Head of caudate nucleus (tissue), 42 donors: Measurements from ENCODE around the gene PRDM16.

Experiments used
- DNase-seq, 42 donors: peaks; one replicate each; pipeline versions ENCODE4 v3.0.0 to v3.0.0-alpha.2; 2020 to 2021; ENCODE audit warnings: mixed read lengths in 7 of 42
- intact Hi-C: fragments of 100-400 bp; cut with DNase I; formaldehyde crosslinking; loops from one replicate; pipeline ENCODE4 v1.15.0; 2022

PRDM16 gene

GRCh38 chr1:3030663-3031381, 38.2 kb upstream of the PRDM16 start:
- intact Hi-C loops: no loop called here
- peak; percentile 25 to 88 (median 73) for DNase-seq

DNA sequence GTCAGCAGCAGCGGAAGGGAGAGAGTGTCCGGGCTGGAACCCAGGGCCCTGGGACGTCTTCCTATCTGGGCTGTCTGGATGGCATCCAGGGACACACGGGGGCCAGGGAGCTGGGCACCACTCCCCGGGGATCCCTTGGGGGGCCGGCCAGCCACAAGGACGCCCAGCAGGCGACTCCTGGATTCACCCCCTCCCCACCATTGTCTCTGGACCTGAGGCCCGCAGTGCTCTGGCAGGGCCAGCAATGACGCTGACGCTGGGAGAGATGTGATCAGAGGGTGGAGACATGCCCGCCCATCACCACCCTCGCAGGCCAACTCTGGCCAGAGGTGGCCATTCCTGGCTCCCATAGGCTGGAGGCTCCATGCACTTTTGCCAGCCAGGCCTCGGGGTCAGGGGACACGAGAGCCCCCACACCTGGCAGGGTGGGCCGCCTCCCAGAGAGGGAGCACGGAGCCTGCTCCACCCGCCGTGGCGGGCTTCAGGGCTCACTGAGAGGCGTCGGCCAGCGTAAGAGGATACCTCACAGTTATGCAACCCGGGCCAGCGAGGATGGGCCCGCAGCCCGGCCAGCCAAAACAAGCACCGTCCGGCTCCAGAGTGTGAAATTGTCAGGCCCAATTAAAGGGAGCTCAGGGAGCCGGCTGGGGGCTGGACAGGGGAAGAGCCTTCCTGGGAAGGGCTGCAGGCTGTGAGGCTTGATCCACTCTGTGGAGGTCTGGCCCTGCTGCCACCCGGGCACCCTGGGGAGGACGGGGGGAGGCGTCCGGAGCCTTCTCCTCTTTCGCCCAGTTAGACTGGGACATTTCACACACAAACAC, 37.4 kb upstream of the PRDM16 start:
- DNase-seq: peak in 31 of 42 donors; percentile 12 to 73 (median 51)
- intact Hi-C loops: no loop called here

DNA sequence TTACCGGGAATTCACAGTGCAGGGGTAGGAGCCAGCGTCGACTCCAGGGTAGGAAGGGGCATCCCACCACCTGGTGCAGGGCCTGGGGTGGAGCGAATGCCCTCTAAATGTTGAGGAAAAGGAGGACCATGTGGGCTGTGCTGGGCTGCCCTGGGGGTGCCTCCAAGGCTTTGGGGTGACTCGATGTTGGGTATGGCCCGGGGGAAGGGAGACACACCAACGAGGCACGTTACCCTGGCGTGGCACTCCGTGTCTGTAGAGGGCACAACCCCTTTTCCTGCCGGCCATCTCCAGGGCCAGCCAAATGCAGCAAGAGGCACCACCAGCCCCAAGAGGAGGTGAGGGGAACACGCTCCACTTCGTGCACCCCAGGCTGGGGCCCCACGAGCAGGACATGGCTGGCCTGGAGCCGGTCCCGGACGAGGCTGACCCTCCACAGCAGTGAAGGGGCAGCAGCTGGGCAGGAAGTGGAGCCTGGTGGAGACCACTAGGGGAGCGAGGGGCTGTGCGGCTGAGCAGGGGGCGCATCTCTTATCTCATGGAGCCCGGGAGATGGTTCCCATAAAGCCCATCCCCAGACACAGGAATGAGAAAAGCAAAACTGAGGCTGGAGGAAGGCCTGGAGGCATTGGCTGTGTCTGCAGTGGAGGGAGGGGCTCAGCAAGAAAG, 36.5 kb upstream of the PRDM16 start:
- intact Hi-C loops: no loop called here
- DNase-seq: peak in 6 of 42 donors; percentile 6 to 42 (median 24)

GRCh38 chr1:3033040-3033789, 35.8 kb upstream of the PRDM16 start:
- DNase-seq: peak in 7 of 42 donors; percentile 3 to 36 (median 14)
- intact Hi-C loops: no loop called here

- peak in 1 of 42 donors; percentile 7 for DNase-seq
- intact Hi-C loops: no loop called here
These were observed 35.3 kb upstream of the PRDM16 start for GRCh38 chr1:3033790-3034090.

GRCh38 chr1:3034162-3034561, 34.8 kb upstream of the PRDM16 start:
- DNase-seq: peak in 3 of 42 donors; percentile 11 to 22 (median 21)
- intact Hi-C loops: no loop called here

DNA sequence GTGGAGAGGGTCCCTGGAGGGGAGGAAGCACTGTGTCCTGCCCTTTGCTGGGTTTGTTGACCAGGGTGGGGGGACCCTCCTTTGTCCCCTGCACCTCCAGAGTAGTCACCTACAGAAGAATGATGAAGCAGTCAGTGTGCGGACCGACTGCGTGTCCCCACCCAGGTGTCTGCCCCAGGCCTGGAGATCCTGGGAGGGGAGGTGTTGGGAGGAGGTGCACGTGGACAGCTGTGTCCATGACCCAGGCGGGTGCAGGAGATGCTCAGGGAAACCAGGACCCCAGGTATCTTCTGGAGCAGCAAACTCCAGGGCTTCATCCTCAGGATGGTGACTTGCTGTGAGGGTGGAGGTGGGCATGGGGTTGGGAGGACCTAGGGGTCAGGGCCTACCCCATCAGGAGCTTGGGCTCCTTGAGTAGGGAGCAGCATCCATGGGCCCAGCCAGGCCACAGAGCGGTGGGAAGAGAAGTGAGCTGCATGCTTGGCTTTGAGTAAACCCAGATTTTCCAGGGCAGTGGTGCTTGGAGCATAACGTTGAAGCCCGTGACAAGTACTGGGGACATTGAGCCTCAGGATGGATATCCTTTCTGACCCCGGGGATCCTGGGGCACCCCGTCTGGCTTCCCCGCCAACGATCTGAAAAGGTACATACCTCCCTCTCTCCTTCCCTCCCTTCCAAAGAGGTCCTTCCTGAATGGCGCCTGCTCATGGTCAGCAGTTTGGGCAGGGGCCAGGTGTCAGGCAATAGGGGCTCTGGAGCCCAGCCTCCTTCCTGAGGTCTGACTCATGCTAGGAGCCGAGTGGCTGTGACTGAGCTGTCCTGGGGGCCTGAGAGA, 34.1 kb upstream of the PRDM16 start:
- intact Hi-C loops: no loop called here
- peak in 6 of 42 donors; percentile 12 to 45 (median 17) for DNase-seq

DNA sequence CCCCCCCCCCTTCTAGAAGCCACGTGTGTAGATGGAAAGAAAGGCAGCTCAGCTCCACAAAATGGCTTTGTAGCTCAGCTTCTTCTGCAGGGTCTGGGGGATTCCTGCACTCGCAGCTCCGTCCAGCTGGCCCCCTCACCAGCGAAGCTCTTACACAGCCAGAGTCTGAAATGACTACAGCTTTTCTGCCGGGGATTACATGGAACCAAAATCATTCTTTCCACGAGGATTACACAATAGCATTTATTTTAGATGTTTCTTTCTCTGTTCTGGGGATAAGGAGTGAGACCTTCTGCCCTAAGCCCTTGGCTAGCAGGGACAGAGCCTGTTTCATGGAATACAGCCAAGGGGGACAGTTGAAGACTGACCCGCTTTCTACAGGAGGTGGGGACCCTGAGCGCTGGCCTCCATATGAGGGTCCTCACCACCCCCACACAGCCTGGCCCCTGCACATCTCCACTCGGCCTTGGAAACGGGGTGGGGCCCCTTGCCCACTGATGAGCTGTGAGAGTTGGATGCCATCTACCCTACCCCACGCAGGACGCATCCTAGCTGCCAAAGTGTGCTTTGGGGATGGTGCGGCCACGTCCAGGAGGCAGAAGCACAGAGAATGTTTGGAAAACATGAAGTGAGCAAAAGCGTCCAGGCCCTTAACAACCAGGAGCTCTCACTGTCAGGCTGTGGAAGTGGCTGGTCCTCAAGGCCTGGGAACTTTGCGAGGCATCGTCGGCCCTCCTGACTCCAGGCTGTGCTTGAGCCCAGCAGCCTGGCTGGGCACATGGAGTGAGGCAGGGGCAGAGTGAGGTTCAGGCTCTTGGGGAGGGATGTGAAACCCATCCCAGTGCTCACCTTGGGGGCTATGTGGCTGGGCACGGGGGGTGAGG, 33.2 kb upstream of the PRDM16 start:
- peak in 5 of 42 donors; percentile 4 to 10 (median 7) for DNase-seq
- intact Hi-C loops: no loop called here

GRCh38 chr1:3036447-3037280, 32.3 kb upstream of the PRDM16 start:
- intact Hi-C loops: no loop called here
- DNase-seq: peak in 6 of 42 donors; percentile 3 to 14 (median 12)

DNA sequence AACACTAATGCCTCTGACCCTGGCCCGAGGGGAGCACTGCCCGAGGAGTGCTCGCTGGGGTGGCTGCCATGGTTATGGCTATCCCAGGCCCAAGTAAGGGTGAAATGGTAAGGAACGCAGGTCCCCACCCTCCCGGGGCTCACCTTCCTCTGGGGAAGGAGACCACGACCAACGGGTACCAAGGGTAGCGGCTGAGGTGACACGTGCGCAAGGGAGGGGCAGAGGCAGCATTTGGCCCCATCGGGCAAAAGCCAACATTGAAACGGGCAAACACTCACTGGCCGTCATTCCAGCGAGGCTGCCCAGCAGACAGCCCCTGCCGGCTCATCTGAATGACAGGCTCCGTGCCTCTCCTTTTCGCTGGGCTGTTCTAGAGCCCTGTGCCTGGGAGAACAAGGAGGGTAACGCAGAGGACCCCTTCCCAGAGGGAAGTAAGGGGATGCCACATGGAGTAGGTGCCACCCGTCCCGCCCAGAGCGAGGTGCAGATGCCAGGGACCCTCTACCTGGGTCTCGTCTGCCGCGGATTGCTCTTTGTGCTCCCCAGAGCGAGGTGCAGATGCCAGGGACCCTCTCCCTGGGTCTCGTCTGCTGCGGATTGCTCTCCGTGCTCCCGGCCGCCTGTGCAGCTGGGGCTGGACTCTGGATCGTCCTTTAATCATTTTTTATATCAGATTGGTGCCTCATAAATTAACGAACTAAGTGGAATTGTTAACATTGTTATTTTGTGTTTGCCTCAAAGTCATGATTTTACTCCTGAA, 31.5 kb upstream of the PRDM16 start:
- intact Hi-C loops: no loop called here

DNA sequence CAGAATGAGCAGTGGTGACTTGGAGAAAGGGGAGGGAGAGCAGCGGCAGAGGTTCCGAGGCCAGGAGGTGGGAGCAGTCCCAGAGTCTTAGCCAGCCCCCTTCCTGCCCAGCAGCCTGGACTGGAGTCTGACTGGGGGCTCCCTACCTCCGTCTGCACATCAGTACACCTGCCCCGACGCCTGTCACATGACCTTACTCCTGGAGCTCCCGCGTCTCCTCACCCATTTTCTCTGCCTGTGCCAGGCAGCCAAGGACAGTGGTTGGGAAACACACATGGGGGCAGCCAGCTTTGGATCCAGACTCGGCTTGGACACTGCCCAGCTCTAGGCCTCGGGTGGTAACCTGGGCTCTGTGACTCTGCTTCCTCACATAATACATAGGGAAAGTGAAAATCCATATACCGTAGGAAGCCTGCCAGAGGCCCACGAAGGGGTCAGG, 30.9 kb upstream of the PRDM16 start:
- intact Hi-C loops: no loop called here
- DNase-seq: peak in 8 of 42 donors; percentile 0 to 19 (median 8)

More for the DNA sequence above, 31.5 kb upstream of the PRDM16 start:
- peak in 7 of 42 donors; percentile 0 to 15 (median 4) for DNase-seq

DNA sequence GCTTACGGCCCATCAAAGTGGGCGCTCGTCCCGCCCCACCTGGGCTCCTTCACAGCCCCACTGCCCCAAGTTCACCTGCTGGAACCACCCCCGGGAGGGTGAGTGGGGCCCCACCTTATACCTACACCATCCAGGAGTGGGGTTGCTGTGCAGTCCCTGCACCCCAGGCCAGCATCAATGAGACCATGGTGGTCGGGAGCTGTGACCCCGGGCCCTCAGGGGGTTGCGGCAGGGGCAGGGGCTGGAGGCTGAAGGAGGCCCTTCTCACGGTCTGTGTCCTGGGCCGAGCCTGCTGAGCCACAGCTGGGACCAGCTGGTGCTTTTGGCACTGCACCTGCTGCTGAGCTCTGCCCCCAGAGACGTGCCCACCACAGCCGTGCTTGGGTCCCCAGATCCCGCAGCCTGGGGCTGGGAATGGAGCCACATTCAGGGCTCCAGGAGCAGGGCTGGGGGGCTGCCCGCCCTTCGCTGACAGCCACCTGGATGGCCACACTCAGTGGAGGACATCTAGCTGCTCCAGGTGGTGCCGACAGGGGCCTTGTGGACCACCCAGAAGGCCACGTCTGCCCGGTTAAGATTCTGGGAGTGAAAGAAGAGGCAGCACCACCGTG, 30.3 kb upstream of the PRDM16 start:
- DNase-seq: peak in 8 of 42 donors; percentile 5 to 36 (median 11)
- intact Hi-C loops: no loop called here

DNA sequence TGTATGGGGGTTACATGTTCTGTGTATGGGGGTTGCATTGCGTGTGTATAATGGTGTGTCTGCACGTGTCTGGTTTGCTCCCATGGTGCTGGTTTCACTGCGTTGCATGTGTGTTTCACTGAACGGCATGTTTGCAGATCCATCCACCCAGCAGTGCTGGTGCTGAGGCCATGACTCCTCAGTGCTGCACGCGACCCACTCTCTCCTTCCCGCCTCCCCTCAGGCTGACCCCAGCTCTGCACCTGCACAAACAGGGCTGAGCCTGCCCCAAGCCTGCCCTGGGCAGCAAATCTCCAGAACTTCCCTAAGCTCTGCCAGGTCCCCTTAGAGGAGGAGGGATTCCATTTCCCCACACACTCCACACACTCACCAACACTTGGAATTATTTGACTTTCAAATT, 29.0 kb upstream of the PRDM16 start:
- intact Hi-C loops: no loop called here
- peak in 2 of 42 donors; percentile 2 to 6 for DNase-seq

DNA sequence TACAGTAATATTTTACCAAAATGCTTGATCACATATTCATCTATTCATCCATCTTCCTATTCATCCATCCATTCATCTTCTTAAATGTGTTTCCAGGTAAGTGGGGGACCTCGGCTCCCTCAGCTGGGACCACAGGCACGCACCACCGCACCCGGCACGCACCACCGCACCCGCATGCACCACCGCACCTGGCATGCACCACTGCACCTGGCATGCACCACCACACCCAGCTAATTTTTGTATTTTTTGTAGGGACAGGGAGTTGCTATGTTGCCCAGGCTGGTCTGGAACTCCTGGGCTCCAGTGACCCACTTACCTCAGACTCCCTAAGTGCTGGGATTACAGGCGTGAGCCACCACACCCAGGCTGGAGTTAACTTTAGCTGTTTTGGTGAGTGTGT, 26.5 kb upstream of the PRDM16 start:
- intact Hi-C loops: no loop called here
- DNase-seq: peak in 2 of 42 donors; percentile 10 to 24

GRCh38 chr1:3049164-3049563, 19.8 kb upstream of the PRDM16 start:
- peak in 6 of 42 donors; percentile 5 to 30 (median 12) for DNase-seq
- intact Hi-C loops: no loop called here
